GM18498 (cell line): ENCODE data around the gene EEPD1.

Source experiments
- ATAC-seq: cut with Tn5 transposase; IDR thresholded peaks from one replicate; pipeline ENCODE4 v1.9.1; 2021; ENCODE audit warnings: mild to moderate bottlenecking, moderate library complexity; ENCODE audit not compliant: unreplicated experiment

EEPD1 gene

GRCh38 chr7:36154255-36155212 lies 1.5 kb downstream of the EEPD1 start:
- ATAC-seq = no peak

- no peak for ATAC-seq
These were observed 2.8 kb downstream of the EEPD1 start for GRCh38 chr7:36155811-36156361.

- no peak for ATAC-seq
These were observed 4.7 kb downstream of the EEPD1 start for GRCh38 chr7:36157527-36158320.

GRCh38 chr7:36158321-36158605 lies 5.2 kb downstream of the EEPD1 start:
- ATAC-seq = no peak

GRCh38 chr7:36159618-36160017 lies 6.6 kb downstream of the EEPD1 start:
- no peak for ATAC-seq

- no peak for ATAC-seq
These were observed 7.3 kb downstream of the EEPD1 start for GRCh38 chr7:36160313-36160712.

GRCh38 chr7:36161996-36162395 lies 8.9 kb downstream of the EEPD1 start:
- no peak for ATAC-seq

- ATAC-seq = no peak
These were observed 12.0 kb downstream of the EEPD1 start for GRCh38 chr7:36165059-36165458.

- no peak for ATAC-seq
These were observed 12.7 kb downstream of the EEPD1 start for GRCh38 chr7:36165802-36166201.

GRCh38 chr7:36167403-36168050 lies 14.5 kb downstream of the EEPD1 start:
- ATAC-seq = no peak

- ATAC-seq = peak; percentile 64
These were observed 18.4 kb downstream of the EEPD1 start for GRCh38 chr7:36171503-36171902.

GRCh38 chr7:36175886-36176285 lies 22.8 kb downstream of the EEPD1 start:
- no peak for ATAC-seq

- no peak for ATAC-seq
These were observed 23.6 kb downstream of the EEPD1 start for GRCh38 chr7:36176697-36177096.

- no peak for ATAC-seq
These were observed 27.1 kb downstream of the EEPD1 start for GRCh38 chr7:36180121-36180520.

- no peak for ATAC-seq
These were observed 28.6 kb downstream of the EEPD1 start for GRCh38 chr7:36181668-36182067.

- no peak for ATAC-seq
These were observed 30.0 kb downstream of the EEPD1 start for GRCh38 chr7:36182854-36183604.

GRCh38 chr7:36185092-36185491 lies 32.0 kb downstream of the EEPD1 start:
- no peak for ATAC-seq

- ATAC-seq = no peak
These were observed 32.7 kb downstream of the EEPD1 start for GRCh38 chr7:36185756-36186155.

- ATAC-seq = no peak
These were observed 33.5 kb downstream of the EEPD1 start for GRCh38 chr7:36186359-36187121.

GRCh38 chr7:36188266-36188665 lies 35.2 kb downstream of the EEPD1 start:
- no peak for ATAC-seq
